Colonic mucosa (tissue), 4 donors: ENCODE data around the gene DEDD. TPM values are rescaled to one million over a fixed set of nuclear protein-coding genes. Genes with fewer than 3 reads are reported as not detected.

ENCODE experiments used
- DNase-seq: peaks from one replicate; pipeline ENCODE4 v3.0.0-alpha.2; 2020
- H3K27ac ChIP-seq: fragments of 200-600 bp; one replicate; pipeline ENCODE4 v1.8.0; 2021
- H3K27me3 ChIP-seq: fragments of 200-600 bp; one replicate; pipeline ENCODE4 v1.8.0; 2021
- H3K36me3 ChIP-seq: fragments of 200-600 bp; one replicate; pipeline ENCODE4 v1.8.0; 2021
- H3K4me1 ChIP-seq: fragments of 200-600 bp; one replicate; pipeline ENCODE4 v1.8.0; 2021; ENCODE audit warnings: mild to moderate bottlenecking
- H3K4me3 ChIP-seq: fragments of 200-600 bp; one replicate; pipeline ENCODE4 v1.8.0; 2021
- H3K9ac ChIP-seq, 2 donors: one replicate each; pipeline ENCODE4 v1.7.0; 2013; ENCODE audit warnings: control low read depth in 2 of 2, low read depth in 2 of 2, low read length in 2 of 2
- H3K9me3 ChIP-seq: fragments of 200-600 bp; one replicate; pipeline ENCODE4 v1.8.0; 2021
- intact Hi-C: fragments of 100-400 bp; cut with DNase I; formaldehyde crosslinking; loops from one replicate; pipeline ENCODE4 v1.14.1; 2022
- total RNA-seq, 2 donors: library from RNA; stranded (reverse); fragmentation: NEBNext Ultra II Directional in 1 of 2; extraction: Animal tissue kit (Norgen Biotek cat#: 25700) in 1 of 2; gene quantifications; one replicate each; pipeline ENCODE4 v1.2.1, GENCODE V29; 2021
- TF ChIP-seq, protein P1 (sequence below): fragments of 200-600 bp; IDR thresholded peaks from one replicate; pipeline ENCODE4 v1.8.0; 2022; ENCODE audit warnings: antibody characterized with exemption, mild to moderate bottlenecking
- donor health status: healthy.
- donor health status: DM: no; HTN: no; CAD: no.
- donor health status: DM: no; HTN: no; CAD: no.

DEDD gene
- total RNA-seq, 2 donors from 2014 or later = 33.8 to 34.3 TPM

DNA sequence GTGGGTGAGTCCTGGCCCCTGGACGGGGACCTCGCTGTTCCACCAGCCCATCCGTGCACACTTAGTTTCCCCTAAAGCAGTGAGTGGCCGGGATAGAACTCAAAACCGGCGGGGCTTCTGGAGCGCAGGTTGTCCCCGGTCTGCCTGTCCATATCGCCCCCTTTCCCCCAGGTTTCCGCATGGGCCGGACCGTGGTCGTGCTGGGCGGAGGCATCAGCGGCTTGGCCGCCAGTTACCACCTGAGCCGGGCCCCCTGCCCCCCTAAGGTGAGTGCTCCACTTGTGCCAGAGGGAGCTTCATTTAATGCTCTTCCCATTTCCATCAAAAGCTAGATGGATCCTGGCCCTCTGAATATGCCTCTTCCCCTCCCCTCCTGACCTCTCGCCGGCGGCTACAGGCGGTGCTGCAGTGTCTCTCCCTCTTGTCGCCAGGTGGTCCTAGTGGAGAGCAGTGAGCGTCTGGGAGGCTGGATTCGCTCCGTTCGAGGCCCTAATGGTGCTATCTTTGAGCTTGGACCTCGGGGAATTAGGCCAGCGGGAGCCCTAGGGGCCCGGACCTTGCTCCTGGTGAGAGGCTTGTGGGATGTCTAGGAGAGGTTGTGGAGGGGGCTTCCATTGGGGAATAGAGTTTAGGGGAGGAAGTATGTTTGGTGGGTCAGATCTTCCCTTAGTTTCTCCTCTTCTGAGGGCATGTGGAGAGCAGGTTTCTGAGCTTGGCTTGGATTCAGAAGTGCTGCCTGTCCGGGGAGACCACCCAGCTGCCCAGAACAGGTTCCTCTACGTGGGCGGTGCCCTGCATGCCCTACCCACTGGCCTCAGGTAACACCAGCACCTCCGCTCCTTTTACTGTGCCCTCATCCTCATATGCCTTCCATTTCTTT lies 34.4 kb upstream of the DEDD start:
- Histone ChIP-seq H3K27me3 (no peaks in the 10 kb centered on the region), H3K36me3 (peaks cover 13% of the 10 kb centered on the region), H3K4me3 (peak overlapping the region; percentile 84), H3K9me3 (no peaks in the 10 kb centered on the region), H3K4me1 (peaks cover 10% of the 10 kb centered on the region), H3K9ac (peak overlapping the region; percentile 88 to 93), H3K27ac (peak overlapping the region; percentile 89)
- TF ChIP-seq, protein P1, sequence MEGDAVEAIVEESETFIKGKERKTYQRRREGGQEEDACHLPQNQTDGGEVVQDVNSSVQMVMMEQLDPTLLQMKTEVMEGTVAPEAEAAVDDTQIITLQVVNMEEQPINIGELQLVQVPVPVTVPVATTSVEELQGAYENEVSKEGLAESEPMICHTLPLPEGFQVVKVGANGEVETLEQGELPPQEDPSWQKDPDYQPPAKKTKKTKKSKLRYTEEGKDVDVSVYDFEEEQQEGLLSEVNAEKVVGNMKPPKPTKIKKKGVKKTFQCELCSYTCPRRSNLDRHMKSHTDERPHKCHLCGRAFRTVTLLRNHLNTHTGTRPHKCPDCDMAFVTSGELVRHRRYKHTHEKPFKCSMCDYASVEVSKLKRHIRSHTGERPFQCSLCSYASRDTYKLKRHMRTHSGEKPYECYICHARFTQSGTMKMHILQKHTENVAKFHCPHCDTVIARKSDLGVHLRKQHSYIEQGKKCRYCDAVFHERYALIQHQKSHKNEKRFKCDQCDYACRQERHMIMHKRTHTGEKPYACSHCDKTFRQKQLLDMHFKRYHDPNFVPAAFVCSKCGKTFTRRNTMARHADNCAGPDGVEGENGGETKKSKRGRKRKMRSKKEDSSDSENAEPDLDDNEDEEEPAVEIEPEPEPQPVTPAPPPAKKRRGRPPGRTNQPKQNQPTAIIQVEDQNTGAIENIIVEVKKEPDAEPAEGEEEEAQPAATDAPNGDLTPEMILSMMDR = no peak
- intact Hi-C loops = no loop called here
- peak; percentile 43 for DNase-seq

GRCh38 chr1:161165742-161166668 lies 33.5 kb upstream of the DEDD start, which contains the start of gene PPOX:
PPOX (plus strand) TSS chr1:161166426; CDS start chr1:161166848, 422 bp downstream.
- Histone ChIP-seq H3K36me3 (peaks cover 5% of the 10 kb centered on the region), H3K9ac (peak within 1 kb of the TSS; percentile 88 to 93), H3K4me1 (peaks cover 10% of the 10 kb centered on the region), H3K27me3 (no peaks in the 10 kb centered on the region), H3K9me3 (no peaks in the 10 kb centered on the region), H3K27ac (peak within 1 kb of the TSS; percentile 89), H3K4me3 (peak within 1 kb of the TSS; percentile 84)
- TF ChIP-seq, protein P1 = peak; percentile 32
- intact Hi-C loops = no loop called here
- peak; percentile 97 for DNase-seq

- DNase-seq = no peak
- no peaks in the 10 kb centered on the region for H3K27me3 ChIP-seq
- peaks cover 18% of the 10 kb centered on the region for H3K4me1 ChIP-seq
- H3K9ac ChIP-seq = peak overlapping the region in 1 of 2 donors; percentile 93
- peak overlapping the region; percentile 84 for H3K4me3 ChIP-seq
- H3K36me3 ChIP-seq = no peaks in the 10 kb centered on the region
- H3K9me3 ChIP-seq = no peaks in the 10 kb centered on the region
- intact Hi-C loops = no loop called here
- peak overlapping the region; percentile 89 for H3K27ac ChIP-seq
- TF ChIP-seq, protein P1 = no peak
Observed at GRCh38 chr1:161164901-161165610, 32.6 kb upstream of the DEDD start.

- H3K36me3 ChIP-seq = no peaks in the 10 kb centered on the region
- H3K4me3 ChIP-seq = no peak overlapping the region
- H3K9ac ChIP-seq = no peak overlapping the region
- H3K4me1 ChIP-seq = peaks cover 19% of the 10 kb centered on the region
- no peak overlapping the region for H3K27ac ChIP-seq
- no peak for DNase-seq
- no peaks in the 10 kb centered on the region for H3K9me3 ChIP-seq
- TF ChIP-seq, protein P1 = no peak
- intact Hi-C loops = no loop called here
- H3K27me3 ChIP-seq = no peaks in the 10 kb centered on the region
Observed at GRCh38 chr1:161163793-161164192, 31.3 kb upstream of the DEDD start.

- DNase-seq = no peak
- H3K9ac ChIP-seq = no peak overlapping the region
- TF ChIP-seq, protein P1 = no peak
- H3K4me1 ChIP-seq = peaks cover 19% of the 10 kb centered on the region
- no peaks in the 10 kb centered on the region for H3K27me3 ChIP-seq
- no peak overlapping the region for H3K27ac ChIP-seq
- H3K9me3 ChIP-seq = no peaks in the 10 kb centered on the region
- no peaks in the 10 kb centered on the region for H3K36me3 ChIP-seq
- no peak overlapping the region for H3K4me3 ChIP-seq
- intact Hi-C loops = no loop called here
Observed at GRCh38 chr1:161162806-161163205, 30.3 kb upstream of the DEDD start.
